ENCODE measurements around the gene DQX1. TPM values are rescaled to one million over a fixed set of nuclear protein-coding genes. Genes with fewer than 3 reads are reported as not detected.

Gene DQX1
- total RNA-seq, 1 experiment from 2014 or later, result 1.3 TPM

- TF ChIP-seq FOXJ3 (CRISPR knock-in tag; IDR thresholded peaks at IDR 0.05; ENCODE audit: borderline replicate concordance) (no peak), GABPB1 (CRISPR knock-in tag; IDR thresholded peaks at IDR 0.05) (peak; percentile 96), JAZF1 (CRISPR knock-in tag; IDR thresholded peaks at IDR 0.05) (no peak), ZNF281 (CRISPR knock-in tag; IDR thresholded peaks at IDR 0.05) (0 out of 2 replicates have a peak, but pooled peaks have one; percentile 70), NFYB (CRISPR knock-in tag; conservative IDR thresholded peaks at IDR 0.05; ENCODE audit: low read depth) (peak; percentile 41; the same call in 1 of the 2 replicates), ATF6 (CRISPR knock-in tag; IDR thresholded peaks at IDR 0.05) (no peak), NR2C2 (CRISPR knock-in tag; IDR thresholded peaks at IDR 0.05) (peak; percentile 100), ERG (CRISPR knock-in tag; IDR thresholded peaks at IDR 0.05) (0 out of 2 replicates have a peak, but pooled peaks have one; percentile 15), EMX1 (CRISPR knock-in tag; IDR thresholded peaks at IDR 0.05) (no peak), ZNF416 (CRISPR knock-in tag; IDR thresholded peaks at IDR 0.05) (no peak), ZNF232 (CRISPR knock-in tag; IDR thresholded peaks at IDR 0.05) (peak; percentile 42; the same call in 1 of the 2 replicates), FOXP4 (CRISPR knock-in tag; IDR thresholded peaks at IDR 0.05) (no peak), ATF3 (CRISPR knock-in tag; conservative IDR thresholded peaks at IDR 0.05) (no peak), ZBTB21 (CRISPR knock-in tag; IDR thresholded peaks at IDR 0.05; ENCODE audit: borderline replicate concordance) (peak; percentile 91), NR3C1 (CRISPR knock-in tag; conservative IDR thresholded peaks at IDR 0.05; ENCODE audit: low read depth) (no peak), ETV6 (CRISPR knock-in tag; IDR thresholded peaks at IDR 0.05) (peak; percentile 47; the same call in 1 of the 2 replicates), ATF1 (CRISPR knock-in tag; IDR thresholded peaks at IDR 0.05) (peak; percentile 91), JUN (CRISPR knock-in tag; IDR thresholded peaks at IDR 0.05) (no peak), GRHL2 (CRISPR knock-in tag; IDR thresholded peaks at IDR 0.05; ENCODE audit: insufficient replicate concordance, severe bottlenecking) (no peak), ELF4 (CRISPR knock-in tag; IDR thresholded peaks at IDR 0.05; ENCODE audit: low read depth) (no peak), TEAD4 (CRISPR knock-in tag; IDR thresholded peaks at IDR 0.05) (no peak), CREB1 (CRISPR knock-in tag; IDR thresholded peaks at IDR 0.05) (peak; percentile 80), CBFB (CRISPR knock-in tag; IDR thresholded peaks at IDR 0.05; ENCODE audit: low read depth) (no peak), TEAD1 (CRISPR knock-in tag; IDR thresholded peaks at IDR 0.05) (peak; percentile 77), FOXK1 (CRISPR knock-in tag; IDR thresholded peaks at IDR 0.05) (peak; percentile 84; the same call in 1 of the 2 replicates), TCF7 (CRISPR knock-in tag; IDR thresholded peaks at IDR 0.05; ENCODE audit: low read depth) (no peak), IRF2 (CRISPR knock-in tag; IDR thresholded peaks at IDR 0.05; ENCODE audit: borderline replicate concordance, low read depth) (no peak), ZNF121 (CRISPR knock-in tag; IDR thresholded peaks at IDR 0.05) (no peak), ESRRA (CRISPR knock-in tag; IDR thresholded peaks at IDR 0.05; ENCODE audit: borderline replicate concordance) (peak; percentile 72; the same call in 1 of the 2 replicates), ZNF396 (CRISPR knock-in tag; IDR thresholded peaks at IDR 0.05; ENCODE audit: borderline replicate concordance) (no peak), E2F5 (CRISPR knock-in tag; IDR thresholded peaks at IDR 0.05) (peak; percentile 57; the same call in 1 of the 2 replicates)
Measured at GRCh38 chr2:74472086-74472944, 53.7 kb downstream of the DQX1 start, which contains the start of gene MRPL53 (continued).

Data from WTC11 (cell line).